Measurements from ENCODE around the gene GTF3C5.

DNA sequence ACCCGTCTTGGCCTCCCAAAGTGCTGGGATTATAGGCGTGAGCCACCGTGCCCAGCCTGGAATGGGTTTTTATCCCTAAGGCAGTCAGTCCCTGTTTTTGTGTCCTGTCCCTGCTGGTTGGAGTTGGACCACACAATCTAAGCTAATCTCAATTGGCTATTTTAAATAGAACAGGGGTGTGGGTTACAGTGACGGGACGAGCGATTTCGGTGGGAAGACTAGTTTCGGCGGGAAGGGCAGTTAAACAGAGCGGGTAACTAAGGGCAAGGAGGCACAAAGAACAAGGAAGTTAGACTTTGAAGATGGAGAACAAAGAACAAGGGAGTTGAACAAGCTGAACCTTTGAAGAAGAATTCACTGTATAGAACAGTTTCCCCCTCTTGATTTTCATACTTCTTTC is 1.4 kb downstream of the GTF3C5 start:
- no peak for TF ChIP-seq CHD4 (IDR thresholded peaks at IDR 0.05)
- TF ChIP-seq POLR2A (IDR thresholded peaks at IDR 0.05; ENCODE audit: low read depth, low read length): no peak
- TF ChIP-seq, protein P1, sequence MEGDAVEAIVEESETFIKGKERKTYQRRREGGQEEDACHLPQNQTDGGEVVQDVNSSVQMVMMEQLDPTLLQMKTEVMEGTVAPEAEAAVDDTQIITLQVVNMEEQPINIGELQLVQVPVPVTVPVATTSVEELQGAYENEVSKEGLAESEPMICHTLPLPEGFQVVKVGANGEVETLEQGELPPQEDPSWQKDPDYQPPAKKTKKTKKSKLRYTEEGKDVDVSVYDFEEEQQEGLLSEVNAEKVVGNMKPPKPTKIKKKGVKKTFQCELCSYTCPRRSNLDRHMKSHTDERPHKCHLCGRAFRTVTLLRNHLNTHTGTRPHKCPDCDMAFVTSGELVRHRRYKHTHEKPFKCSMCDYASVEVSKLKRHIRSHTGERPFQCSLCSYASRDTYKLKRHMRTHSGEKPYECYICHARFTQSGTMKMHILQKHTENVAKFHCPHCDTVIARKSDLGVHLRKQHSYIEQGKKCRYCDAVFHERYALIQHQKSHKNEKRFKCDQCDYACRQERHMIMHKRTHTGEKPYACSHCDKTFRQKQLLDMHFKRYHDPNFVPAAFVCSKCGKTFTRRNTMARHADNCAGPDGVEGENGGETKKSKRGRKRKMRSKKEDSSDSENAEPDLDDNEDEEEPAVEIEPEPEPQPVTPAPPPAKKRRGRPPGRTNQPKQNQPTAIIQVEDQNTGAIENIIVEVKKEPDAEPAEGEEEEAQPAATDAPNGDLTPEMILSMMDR (IDR thresholded peaks at IDR 0.05 in 2 of 3, conservative IDR thresholded peaks at IDR 0.05 in 1 of 3; ENCODE audit: control insufficient read depth in 2 of 3, extremely low read depth in 1 of 3, insufficient read depth in 1 of 3, low read depth in 3 of 3, low read length in 3 of 3): no peak
